ENCODE results near the gene STOML2.

The STOML2 gene

GRCh38 chr9:35107297-35108290, 4.7 kb upstream of the STOML2 start:
- no peak for DNase-seq

- DNase-seq: no peak
Measured at GRCh38 chr9:35106343-35106730, 3.4 kb upstream of the STOML2 start.

GRCh38 chr9:35105571-35106342, 2.8 kb upstream of the STOML2 start:
- no peak for DNase-seq

- no peak for DNase-seq
Measured at GRCh38 chr9:35105126-35105525, 2.2 kb upstream of the STOML2 start.

GRCh38 chr9:35104586-35104985, 1.7 kb upstream of the STOML2 start:
- no peak for DNase-seq

GRCh38 chr9:35103660-35104191, 795 bp upstream of the STOML2 start:
- no peak for DNase-seq

- no peak for DNase-seq
Measured at GRCh38 chr9:35102465-35102768, 514 bp downstream of the STOML2 start.

GRCh38 chr9:35097573-35097972, 5.4 kb downstream of the STOML2 start:
- no peak for DNase-seq

GRCh38 chr9:35096035-35096849, 6.7 kb downstream of the STOML2 start, which contains the start of gene PIGO:
Gene PIGO (minus strand): TSS chr9:35096591. CDS start chr9:35095565, 1,026 bp downstream.
- DNase-seq: peak; percentile 77

GRCh38 chr9:35091536-35091935, 11.4 kb downstream of the STOML2 start:
- no peak for DNase-seq

GRCh38 chr9:35089434-35089833, 13.5 kb downstream of the STOML2 start:
- DNase-seq: no peak

- DNase-seq: no peak
Measured at GRCh38 chr9:35085078-35085477, 17.9 kb downstream of the STOML2 start.

GRCh38 chr9:35079426-35080341, 23.2 kb downstream of the STOML2 start, which contains the start of gene FANCG:
Gene FANCG (minus strand): TSS chr9:35079942. CDS start chr9:35079524, 418 bp downstream.
- peak; percentile 91 for DNase-seq

GRCh38 chr9:35079041-35079425, 23.9 kb downstream of the STOML2 start:
- no peak for DNase-seq

- no peak for DNase-seq
Measured at GRCh38 chr9:35078066-35078465, 24.9 kb downstream of the STOML2 start.

GRCh38 chr9:35076848-35077247, 26.1 kb downstream of the STOML2 start:
- no peak for DNase-seq

GRCh38 chr9:35075358-35075757, 27.6 kb downstream of the STOML2 start:
- DNase-seq: no peak

GRCh38 chr9:35074791-35075190, 28.1 kb downstream of the STOML2 start:
- DNase-seq: no peak

- no peak for DNase-seq
Measured at GRCh38 chr9:35074141-35074540, 28.8 kb downstream of the STOML2 start.

- DNase-seq: no peak
Measured at GRCh38 chr9:35073279-35073612, 29.7 kb downstream of the STOML2 start.

GRCh38 chr9:35072461-35073278, 30.3 kb downstream of the STOML2 start, which contains the start of gene VCP:
Gene VCP (minus strand): TSS chr9:35072625. CDS start chr9:35072353, 272 bp downstream.
- DNase-seq: peak; percentile 100

Measured in fibroblast of skin of right quadriceps (primary cell).